ENCODE results near the gene HOXB1.
A peak's percentile ranks its signal among the peaks of the same experiment; 100 is the strongest.

The HOXB1 gene

DNA sequence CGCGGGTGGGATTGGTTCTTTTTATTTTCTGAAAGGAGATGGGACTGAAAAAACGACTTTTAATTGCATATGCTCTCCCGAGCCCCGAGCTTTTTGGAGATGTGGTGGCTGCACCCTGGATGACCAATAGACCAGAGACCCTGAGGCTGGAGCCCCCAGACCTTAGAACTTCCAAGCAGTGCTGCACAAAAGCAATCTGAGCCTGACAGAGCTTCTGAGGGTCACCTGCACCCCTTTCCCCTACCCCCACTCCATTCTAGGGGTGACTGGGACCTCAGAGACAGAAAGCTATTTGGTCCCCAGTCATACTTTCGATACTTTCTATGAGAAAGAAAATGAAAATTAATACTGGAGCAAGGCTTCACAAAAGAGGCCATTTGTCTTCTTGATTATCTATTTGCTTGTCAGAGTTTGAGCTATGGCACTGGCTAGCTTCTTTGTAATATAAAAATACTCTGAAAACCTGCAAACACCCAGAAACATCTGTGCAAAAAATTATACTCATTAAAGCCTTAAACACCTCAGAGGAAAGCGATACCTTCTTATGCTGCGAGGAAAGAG, 43.8 kb upstream of the HOXB1 start:
- Histone ChIP-seq H3K4me1 (ENCODE audit: control insufficient read depth in 1 of 2, insufficient read depth in 2 of 2, low read length in 2 of 2) (peaks cover 7 to 42% of the 10 kb centered on the region in 2 donors), H3K4me3 (ENCODE audit: low read depth in 1 of 2, low read length in 2 of 2) (peak overlapping the region; percentile 55 to 62), H3K27me3 (ENCODE audit: low read depth, low read length) (no peaks in the 10 kb centered on the region), H3K36me3 (ENCODE audit: control insufficient read depth in 1 of 2, insufficient read depth in 2 of 2, low read length in 2 of 2) (no peaks in the 10 kb centered on the region), H3K27ac (ENCODE audit: low read length) (peak overlapping the region; percentile 90), H3K9me3 (ENCODE audit: control insufficient read depth in 1 of 2, low read length in 2 of 2) (no peaks in the 10 kb centered on the region)

DNA sequence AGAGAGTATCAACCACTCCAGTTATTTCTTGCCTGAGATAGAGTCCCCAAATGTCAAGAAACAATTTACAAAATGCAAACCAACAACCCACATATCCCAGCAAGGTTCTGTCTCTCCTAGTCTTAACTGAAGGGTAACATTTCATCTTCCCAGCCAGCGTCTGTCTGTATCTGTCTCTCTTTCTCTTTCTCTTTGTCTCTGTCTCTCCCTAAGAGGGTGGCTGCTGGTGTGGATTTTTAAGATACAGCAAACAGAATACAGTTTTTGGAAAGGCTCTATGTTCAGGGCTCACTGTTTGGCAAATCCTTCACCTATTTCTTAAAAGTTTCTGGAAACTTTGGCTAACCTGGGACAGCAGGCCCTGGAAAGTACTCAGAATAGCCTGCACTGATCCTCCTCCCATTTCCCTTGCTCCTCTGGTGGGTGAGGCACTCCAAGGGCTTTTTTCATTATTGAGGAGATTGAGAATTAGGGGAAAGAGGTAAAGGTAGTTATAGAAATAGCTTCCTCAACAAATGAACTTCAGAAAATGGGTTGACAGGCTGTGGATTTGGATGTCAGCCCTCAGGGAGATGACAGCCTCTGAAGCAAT, 41.1 kb upstream of the HOXB1 start:
- peaks cover 14 to 67% of the 10 kb centered on the region in 2 donors for H3K4me1 ChIP-seq (ENCODE audit: control insufficient read depth in 1 of 2, insufficient read depth in 2 of 2, low read length in 2 of 2)
- H3K27me3 ChIP-seq (ENCODE audit: low read depth, low read length): peaks cover 12% of the 10 kb centered on the region
- H3K27ac ChIP-seq (ENCODE audit: low read length): peak overlapping the region; percentile 90

DNA sequence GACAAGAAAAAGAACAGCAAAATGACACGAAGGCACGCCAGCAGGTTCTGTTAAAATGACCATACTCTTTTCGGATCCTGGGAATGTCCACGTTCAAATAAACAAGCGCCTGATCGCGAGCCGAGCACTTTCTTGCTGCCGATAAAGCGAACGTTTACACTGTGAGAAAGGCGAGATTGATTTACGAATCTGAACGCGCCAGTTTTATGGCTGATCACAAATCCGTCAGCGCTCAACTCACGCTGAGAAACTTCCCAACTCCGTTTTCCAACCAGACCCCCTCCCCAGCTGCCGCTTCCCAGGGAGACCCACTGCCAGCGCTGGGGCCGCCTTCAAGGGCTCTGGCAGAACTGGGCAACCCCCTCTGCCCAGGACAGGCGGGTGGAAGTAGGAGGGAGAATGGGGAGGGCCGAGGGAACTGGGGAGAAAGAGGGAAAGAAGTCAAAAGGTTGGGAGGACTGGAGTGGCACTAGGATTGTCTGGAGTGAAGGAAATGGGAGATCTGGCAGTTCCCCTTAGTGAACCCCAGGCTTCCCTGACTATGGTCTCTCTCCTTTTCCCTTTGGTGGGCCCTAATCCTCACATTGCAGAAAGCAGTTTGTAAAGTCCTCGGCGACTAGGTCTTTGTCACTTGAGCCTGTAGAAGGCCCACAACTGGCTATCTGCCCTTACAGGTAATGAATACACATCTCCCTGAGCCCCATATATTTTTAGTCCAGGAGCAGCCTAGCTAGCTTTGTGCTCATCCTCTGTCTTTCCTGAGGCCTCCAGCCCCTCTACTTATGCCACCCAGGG, 40.4 kb upstream of the HOXB1 start:
- H3K9me3 ChIP-seq (ENCODE audit: control insufficient read depth in 1 of 2, low read length in 2 of 2): no peaks in the 10 kb centered on the region
- H3K36me3 ChIP-seq (ENCODE audit: control insufficient read depth in 1 of 2, insufficient read depth in 2 of 2, low read length in 2 of 2): no peaks in the 10 kb centered on the region
- peak overlapping the region; percentile 90 for H3K27ac ChIP-seq (ENCODE audit: low read length)
- peak overlapping the region; percentile 55 to 62 for H3K4me3 ChIP-seq (ENCODE audit: low read depth in 1 of 2, low read length in 2 of 2)
- H3K4me1 ChIP-seq (ENCODE audit: control insufficient read depth in 1 of 2, insufficient read depth in 2 of 2, low read length in 2 of 2): peaks cover 15 to 74% of the 10 kb centered on the region in 2 donors
- peaks cover 12% of the 10 kb centered on the region for H3K27me3 ChIP-seq (ENCODE audit: low read depth, low read length)

More for the DNA sequence above, 41.1 kb upstream of the HOXB1 start:
- Histone ChIP-seq H3K4me3 (ENCODE audit: low read depth in 1 of 2, low read length in 2 of 2) (peak overlapping the region; percentile 55 to 62), H3K9me3 (ENCODE audit: control insufficient read depth in 1 of 2, low read length in 2 of 2) (no peaks in the 10 kb centered on the region), H3K36me3 (ENCODE audit: control insufficient read depth in 1 of 2, insufficient read depth in 2 of 2, low read length in 2 of 2) (no peaks in the 10 kb centered on the region)

DNA sequence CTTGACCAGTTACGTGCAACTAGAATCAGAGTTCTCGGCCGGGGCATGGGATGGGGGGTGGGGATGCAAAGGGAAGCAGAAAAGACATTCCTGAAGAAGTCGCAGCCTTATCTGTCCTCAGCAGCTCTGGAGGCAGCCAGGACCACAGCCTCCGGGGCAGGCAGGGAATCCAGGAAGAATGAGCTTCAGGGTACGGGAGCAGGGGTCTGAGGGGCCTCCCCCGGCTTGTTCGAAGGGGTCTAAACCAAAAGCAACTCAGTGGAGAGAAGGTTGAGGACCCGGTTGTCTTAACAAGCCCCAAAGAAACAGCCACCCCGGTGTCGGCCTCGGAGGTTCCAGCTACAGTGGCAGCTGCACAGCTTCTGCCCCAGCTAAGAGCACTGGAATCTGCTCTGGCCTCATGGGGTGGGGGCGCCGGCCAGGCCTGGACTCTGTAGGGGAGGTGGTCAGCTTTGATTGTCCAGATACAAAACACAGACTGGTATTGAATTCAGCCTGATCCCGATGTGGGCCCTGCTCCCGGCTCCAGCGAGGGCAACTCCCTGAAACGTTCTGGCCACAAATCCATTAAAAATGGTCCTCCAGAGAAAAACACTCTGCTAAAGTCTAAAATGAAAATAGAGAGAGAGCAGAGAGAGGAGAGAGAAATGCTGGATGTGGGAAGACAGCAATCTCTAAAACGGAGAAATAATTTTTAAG, 39.7 kb upstream of the HOXB1 start:
- no peaks in the 10 kb centered on the region for H3K36me3 ChIP-seq (ENCODE audit: control insufficient read depth in 1 of 2, insufficient read depth in 2 of 2, low read length in 2 of 2)
- H3K9me3 ChIP-seq (ENCODE audit: control insufficient read depth in 1 of 2, low read length in 2 of 2): no peaks in the 10 kb centered on the region
- peak overlapping the region; percentile 90 for H3K27ac ChIP-seq (ENCODE audit: low read length)
- peaks cover 19% of the 10 kb centered on the region for H3K27me3 ChIP-seq (ENCODE audit: low read depth, low read length)
- peaks cover 23 to 76% of the 10 kb centered on the region in 2 donors for H3K4me1 ChIP-seq (ENCODE audit: control insufficient read depth in 1 of 2, insufficient read depth in 2 of 2, low read length in 2 of 2)
- peak overlapping the region; percentile 55 to 62 for H3K4me3 ChIP-seq (ENCODE audit: low read depth in 1 of 2, low read length in 2 of 2)

DNA sequence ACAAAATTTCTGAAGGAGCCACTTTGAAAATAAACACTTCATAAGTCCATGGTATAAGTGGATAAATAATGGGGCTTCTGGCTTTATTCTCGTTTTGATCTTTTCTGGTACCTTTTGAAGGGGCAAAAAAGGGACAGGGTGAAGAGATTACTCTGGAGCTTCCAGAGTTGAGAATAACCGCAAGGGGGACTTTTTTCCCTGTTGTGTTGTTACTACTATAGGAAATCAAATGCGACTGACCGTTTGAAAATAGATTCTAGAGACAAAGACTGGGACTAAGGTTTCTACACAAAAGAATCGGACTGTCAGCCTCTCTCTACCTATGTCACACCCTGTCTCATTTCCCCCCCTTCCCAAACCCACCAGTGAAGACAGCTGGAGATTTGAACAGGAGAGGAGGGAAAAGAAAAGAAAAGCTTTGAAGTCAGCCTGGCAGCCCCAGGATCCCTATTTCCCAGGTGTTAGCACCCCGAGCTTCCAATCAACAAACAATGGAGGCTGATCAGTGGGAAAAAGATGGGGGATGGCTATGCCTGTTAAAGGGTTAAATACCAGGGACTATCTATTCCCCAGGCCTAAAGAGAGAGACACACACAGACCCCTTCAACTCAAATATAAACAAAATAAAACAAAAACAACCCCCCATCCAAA, 39.0 kb upstream of the HOXB1 start:
- H3K36me3 ChIP-seq (ENCODE audit: control insufficient read depth in 1 of 2, insufficient read depth in 2 of 2, low read length in 2 of 2): no peaks in the 10 kb centered on the region
- H3K9me3 ChIP-seq (ENCODE audit: control insufficient read depth in 1 of 2, low read length in 2 of 2): no peaks in the 10 kb centered on the region
- H3K4me3 ChIP-seq (ENCODE audit: low read depth in 1 of 2, low read length in 2 of 2): peak overlapping the region; percentile 55 to 62
- H3K27me3 ChIP-seq (ENCODE audit: low read depth, low read length): peaks cover 24% of the 10 kb centered on the region
- H3K27ac ChIP-seq (ENCODE audit: low read length): peak overlapping the region; percentile 90
- H3K4me1 ChIP-seq (ENCODE audit: control insufficient read depth in 1 of 2, insufficient read depth in 2 of 2, low read length in 2 of 2): peaks cover 28 to 74% of the 10 kb centered on the region in 2 donors

DNA sequence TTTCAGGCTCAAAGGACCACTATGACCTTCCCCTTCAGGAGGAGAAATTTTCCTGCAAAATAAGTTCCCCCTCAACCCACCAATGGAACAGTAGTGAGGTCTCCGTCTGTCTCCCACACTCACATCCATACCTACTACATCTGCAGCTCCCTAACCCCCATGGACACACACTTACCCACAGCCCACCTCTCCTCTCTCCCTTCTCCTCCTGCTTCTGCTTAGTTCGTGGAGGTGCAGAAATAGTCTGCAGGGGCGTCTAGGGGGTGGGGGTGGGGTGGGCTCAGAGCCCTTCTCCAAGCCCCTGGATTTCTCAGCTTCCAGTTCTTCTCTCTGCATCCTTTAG, 38.4 kb upstream of the HOXB1 start:
- Histone ChIP-seq H3K36me3 (ENCODE audit: control insufficient read depth in 1 of 2, insufficient read depth in 2 of 2, low read length in 2 of 2) (no peaks in the 10 kb centered on the region), H3K9me3 (ENCODE audit: control insufficient read depth in 1 of 2, low read length in 2 of 2) (no peaks in the 10 kb centered on the region), H3K4me1 (ENCODE audit: control insufficient read depth in 1 of 2, insufficient read depth in 2 of 2, low read length in 2 of 2) (peaks cover 25 to 68% of the 10 kb centered on the region in 2 donors), H3K4me3 (ENCODE audit: low read depth in 1 of 2, low read length in 2 of 2) (peak overlapping the region; percentile 51 to 55), H3K27me3 (ENCODE audit: low read depth, low read length) (peaks cover 24% of the 10 kb centered on the region), H3K27ac (ENCODE audit: low read length) (peak overlapping the region; percentile 90)

DNA sequence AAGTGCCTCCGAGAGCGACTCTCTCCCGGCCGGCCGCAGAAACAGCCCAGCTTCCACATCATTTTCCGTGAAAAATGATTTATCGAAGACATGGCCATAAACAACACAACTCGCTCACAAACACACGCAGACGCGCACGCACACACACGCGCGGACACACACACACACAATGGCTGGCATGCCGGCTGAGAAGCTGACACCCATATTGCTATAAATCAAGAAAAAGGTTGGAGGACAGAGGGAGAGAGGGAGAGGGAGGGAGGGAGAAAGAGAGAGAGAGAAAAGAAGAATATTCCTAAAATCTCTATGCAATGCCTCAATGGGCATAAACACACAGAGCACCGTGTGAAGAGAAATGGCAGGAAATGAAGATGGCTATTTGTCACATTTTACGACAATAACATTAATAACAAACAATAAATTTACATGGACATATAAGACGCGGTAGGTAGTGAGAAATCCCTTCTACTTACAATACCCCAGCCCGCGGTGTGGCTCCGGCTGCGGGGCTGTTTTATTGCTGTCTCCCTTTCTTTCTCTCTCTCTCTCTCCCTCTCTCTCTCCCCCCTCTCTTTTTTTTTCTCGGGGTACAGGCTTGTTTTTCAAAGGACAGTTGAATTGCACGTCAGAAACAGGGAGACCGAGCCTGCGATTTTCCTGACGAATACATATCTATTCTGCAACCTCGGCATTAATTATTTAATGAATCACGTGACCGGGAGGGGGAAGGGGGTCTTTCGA, 37.9 kb upstream of the HOXB1 start:
- H3K4me3 ChIP-seq (ENCODE audit: low read depth in 1 of 2, low read length in 2 of 2): peak overlapping the region; percentile 51 to 55
- peak overlapping the region; percentile 90 for H3K27ac ChIP-seq (ENCODE audit: low read length)
- no peaks in the 10 kb centered on the region for H3K36me3 ChIP-seq (ENCODE audit: control insufficient read depth in 1 of 2, insufficient read depth in 2 of 2, low read length in 2 of 2)
- H3K4me1 ChIP-seq (ENCODE audit: control insufficient read depth in 1 of 2, insufficient read depth in 2 of 2, low read length in 2 of 2): peaks cover 26 to 68% of the 10 kb centered on the region in 2 donors
- no peaks in the 10 kb centered on the region for H3K9me3 ChIP-seq (ENCODE audit: control insufficient read depth in 1 of 2, low read length in 2 of 2)
- peaks cover 24% of the 10 kb centered on the region for H3K27me3 ChIP-seq (ENCODE audit: low read depth, low read length)

DNA sequence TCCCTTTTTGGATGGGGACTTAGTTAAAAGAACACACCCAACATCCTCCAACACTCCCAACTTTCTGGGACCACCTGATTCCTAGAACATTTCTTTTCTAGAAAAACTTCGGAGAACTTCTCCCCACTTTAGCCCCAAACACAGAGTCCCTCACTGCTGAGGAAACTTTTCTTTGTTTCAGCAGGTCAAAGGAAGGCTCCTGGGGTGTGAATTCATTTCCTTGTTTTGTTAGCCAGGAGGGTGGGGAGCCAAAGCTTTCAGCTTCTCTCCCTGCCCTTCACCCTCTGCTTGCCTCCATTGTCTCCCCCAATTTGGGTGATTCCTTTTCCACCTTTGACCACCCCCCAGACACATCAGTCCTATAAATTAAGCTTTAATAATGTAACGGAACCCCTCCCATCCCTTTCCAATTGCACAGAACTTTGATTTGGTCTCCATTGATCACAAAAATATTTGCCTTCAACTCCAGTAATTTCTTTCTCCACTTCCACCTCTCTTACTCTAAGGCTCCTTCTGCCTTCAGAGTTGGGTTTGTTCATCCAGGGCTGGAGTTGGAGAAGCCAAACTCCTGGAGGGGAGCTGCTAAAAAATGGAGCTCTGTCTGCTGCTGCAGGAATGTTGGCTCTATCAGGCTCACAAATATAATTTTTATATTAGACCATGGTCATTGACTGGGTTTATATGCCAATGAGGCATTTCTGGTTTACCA, 37.0 kb upstream of the HOXB1 start:
- no peaks in the 10 kb centered on the region for H3K36me3 ChIP-seq (ENCODE audit: control insufficient read depth in 1 of 2, insufficient read depth in 2 of 2, low read length in 2 of 2)
- peak overlapping the region; percentile 90 for H3K27ac ChIP-seq (ENCODE audit: low read length)
- peak overlapping the region; percentile 51 to 55 for H3K4me3 ChIP-seq (ENCODE audit: low read depth in 1 of 2, low read length in 2 of 2)
- H3K4me1 ChIP-seq (ENCODE audit: control insufficient read depth in 1 of 2, insufficient read depth in 2 of 2, low read length in 2 of 2): peaks cover 34 to 73% of the 10 kb centered on the region in 2 donors
- no peaks in the 10 kb centered on the region for H3K9me3 ChIP-seq (ENCODE audit: control insufficient read depth in 1 of 2, low read length in 2 of 2)
- peaks cover 26% of the 10 kb centered on the region for H3K27me3 ChIP-seq (ENCODE audit: low read depth, low read length)

DNA sequence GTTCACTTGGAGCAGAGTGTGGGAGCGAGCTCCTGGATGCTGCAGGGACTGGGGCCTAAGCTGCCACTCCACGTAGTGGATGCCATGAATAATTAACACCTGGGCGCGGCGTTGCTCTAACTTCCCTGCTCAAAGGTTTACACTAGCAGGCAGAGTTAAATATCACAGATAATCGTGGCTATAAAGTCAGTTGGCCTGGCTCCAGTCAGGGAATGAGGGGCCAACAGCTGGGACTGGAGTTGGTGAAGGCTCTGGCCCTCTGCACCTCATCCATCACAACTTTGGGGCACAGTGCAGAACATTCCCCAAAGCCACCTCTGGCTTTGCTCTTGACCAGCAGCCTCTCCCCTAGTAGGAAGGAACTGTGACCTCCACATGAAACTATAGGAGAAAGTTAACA, 36.4 kb upstream of the HOXB1 start:
- Histone ChIP-seq H3K4me1 (ENCODE audit: control insufficient read depth in 1 of 2, insufficient read depth in 2 of 2, low read length in 2 of 2) (peaks cover 35 to 72% of the 10 kb centered on the region in 2 donors), H3K27me3 (ENCODE audit: low read depth, low read length) (peaks cover 30% of the 10 kb centered on the region), H3K4me3 (ENCODE audit: low read depth in 1 of 2, low read length in 2 of 2) (peak overlapping the region in 1 of 2 donors; percentile 37), H3K27ac (ENCODE audit: low read length) (peak overlapping the region; percentile 90), H3K36me3 (ENCODE audit: control insufficient read depth in 1 of 2, insufficient read depth in 2 of 2, low read length in 2 of 2) (no peaks in the 10 kb centered on the region), H3K9me3 (ENCODE audit: control insufficient read depth in 1 of 2, low read length in 2 of 2) (no peaks in the 10 kb centered on the region)

DNA sequence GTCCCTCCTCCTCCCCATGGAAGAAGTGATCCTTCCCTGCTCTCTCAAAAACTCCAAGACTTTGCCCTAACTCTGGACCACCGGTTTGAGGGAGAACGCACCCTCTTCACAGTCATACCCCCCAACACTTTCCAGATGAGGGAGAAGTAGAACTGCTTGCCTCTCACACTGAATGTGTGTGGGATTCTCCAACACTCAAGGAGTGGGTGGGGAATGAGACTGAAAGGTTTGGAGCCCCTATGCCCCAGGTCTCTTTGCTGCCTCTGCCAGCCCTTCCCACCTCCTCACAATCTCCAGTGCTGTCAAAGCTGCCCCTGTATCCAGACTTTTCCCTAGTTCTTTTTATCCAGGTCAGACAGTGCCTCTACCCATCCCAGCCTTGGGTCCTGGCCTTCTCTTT, 35.9 kb upstream of the HOXB1 start:
- Histone ChIP-seq H3K9me3 (ENCODE audit: control insufficient read depth in 1 of 2, low read length in 2 of 2) (no peaks in the 10 kb centered on the region), H3K36me3 (ENCODE audit: control insufficient read depth in 1 of 2, insufficient read depth in 2 of 2, low read length in 2 of 2) (no peaks in the 10 kb centered on the region), H3K4me1 (ENCODE audit: control insufficient read depth in 1 of 2, insufficient read depth in 2 of 2, low read length in 2 of 2) (peaks cover 35 to 72% of the 10 kb centered on the region in 2 donors), H3K27ac (ENCODE audit: low read length) (peak overlapping the region; percentile 90), H3K27me3 (ENCODE audit: low read depth, low read length) (peaks cover 30% of the 10 kb centered on the region), H3K4me3 (ENCODE audit: low read depth in 1 of 2, low read length in 2 of 2) (peak overlapping the region in 1 of 2 donors; percentile 37)
